Measurements from ENCODE around the gene CNDP1. TPM values are rescaled to one million over a fixed set of nuclear protein-coding genes. Genes with fewer than 3 reads are reported as not detected.

Gene CNDP1
- total RNA-seq, 1 experiment from 2014 or later: not detected

DNA sequence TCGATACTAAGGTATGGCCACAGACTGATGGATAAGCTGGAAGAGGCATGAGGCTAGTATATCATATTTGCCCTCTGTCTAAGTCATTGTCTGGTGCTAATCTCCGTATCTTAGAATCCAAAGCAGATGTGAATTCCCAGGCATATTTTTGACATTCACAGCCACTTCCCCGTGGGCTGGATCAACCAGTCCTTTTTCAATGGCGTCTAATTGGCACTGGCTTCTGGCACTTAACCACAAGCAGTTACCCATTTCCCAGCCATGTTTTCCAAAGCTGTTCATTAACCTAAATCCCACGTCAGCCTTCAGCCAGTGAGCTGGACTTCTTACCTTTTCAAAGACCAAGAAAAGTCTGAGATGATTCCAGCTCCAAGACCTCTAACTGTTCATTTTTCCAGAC, 42.7 kb downstream of the CNDP1 start:
- no peaks in the 10 kb centered on the region for H3K27me3 ChIP-seq (ENCODE audit: low read length)
- DNase-seq: no peak
- peaks cover 4% of the 10 kb centered on the region for H3K4me1 ChIP-seq (ENCODE audit: low read length)
- no peak overlapping the region for H3K4me2 ChIP-seq (ENCODE audit: low read depth, low read length, poor library complexity, severe bottlenecking)
- no peak overlapping the region for H3K4me3 ChIP-seq (ENCODE audit: low read length)
- H3K79me2 ChIP-seq (ENCODE audit: low read length): no peaks in the 10 kb centered on the region
- H4K20me1 ChIP-seq (ENCODE audit: insufficient read depth, low read depth, low read length): no peaks in the 10 kb centered on the region
- H3K36me3 ChIP-seq (ENCODE audit: insufficient read depth, low read length): no peaks in the 10 kb centered on the region
- H3K9me3 ChIP-seq (ENCODE audit: low read length): no peaks in the 10 kb centered on the region
- H3K9me2 ChIP-seq (replicated peaks; ENCODE audit: insufficient read depth, low read length): no peaks in the 10 kb centered on the region
- H3K27ac ChIP-seq (ENCODE audit: low read length): no peak overlapping the region
- no peak overlapping the region for H2AFZ ChIP-seq (ENCODE audit: low read length)
- H3K9ac ChIP-seq (ENCODE audit: low read length): no peak overlapping the region

DNA sequence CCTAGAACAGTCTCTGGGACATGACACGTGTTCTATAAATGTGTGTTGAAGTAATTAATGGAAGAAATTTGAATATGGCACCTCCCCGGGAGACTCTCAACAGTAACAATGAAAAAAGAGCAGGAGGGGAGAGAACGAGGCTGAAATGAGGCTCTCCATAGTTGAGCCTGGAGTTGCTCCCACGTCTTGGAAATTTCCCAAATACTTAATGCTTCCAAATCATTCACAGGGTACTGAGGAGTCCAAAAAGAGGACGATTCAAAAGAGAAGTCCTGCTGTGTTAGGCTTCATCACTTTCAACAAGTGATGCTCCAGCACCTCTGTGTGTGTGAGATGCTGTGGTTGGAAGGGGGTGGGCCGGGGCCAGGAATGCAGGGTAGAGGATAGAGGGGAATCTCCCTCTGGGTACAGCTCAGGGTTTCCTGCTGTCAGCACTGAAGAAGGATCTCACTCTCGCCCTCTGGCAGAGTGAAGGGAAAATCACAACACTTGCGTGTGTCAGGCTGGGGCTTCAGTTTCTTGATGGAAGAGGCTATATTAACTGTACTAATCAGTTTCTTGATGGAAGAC, 45.3 kb downstream of the CNDP1 start:
- no peaks in the 10 kb centered on the region for H3K9me3 ChIP-seq (ENCODE audit: low read length)
- no peak overlapping the region for H3K4me3 ChIP-seq (ENCODE audit: low read length)
- H3K9ac ChIP-seq (ENCODE audit: low read length): no peak overlapping the region
- no peaks in the 10 kb centered on the region for H3K4me1 ChIP-seq (ENCODE audit: low read length)
- H3K4me2 ChIP-seq (ENCODE audit: low read depth, low read length, poor library complexity, severe bottlenecking): no peak overlapping the region
- no peaks in the 10 kb centered on the region for H3K27me3 ChIP-seq (ENCODE audit: low read length)
- H3K9me2 ChIP-seq (replicated peaks; ENCODE audit: insufficient read depth, low read length): no peaks in the 10 kb centered on the region
- DNase-seq: no peak
- H3K27ac ChIP-seq (ENCODE audit: low read length): no peak overlapping the region
- no peaks in the 10 kb centered on the region for H4K20me1 ChIP-seq (ENCODE audit: insufficient read depth, low read depth, low read length)
- no peaks in the 10 kb centered on the region for H3K79me2 ChIP-seq (ENCODE audit: low read length)
- H3K36me3 ChIP-seq (ENCODE audit: insufficient read depth, low read length): no peaks in the 10 kb centered on the region
- H2AFZ ChIP-seq (ENCODE audit: low read length): no peak overlapping the region

DNA sequence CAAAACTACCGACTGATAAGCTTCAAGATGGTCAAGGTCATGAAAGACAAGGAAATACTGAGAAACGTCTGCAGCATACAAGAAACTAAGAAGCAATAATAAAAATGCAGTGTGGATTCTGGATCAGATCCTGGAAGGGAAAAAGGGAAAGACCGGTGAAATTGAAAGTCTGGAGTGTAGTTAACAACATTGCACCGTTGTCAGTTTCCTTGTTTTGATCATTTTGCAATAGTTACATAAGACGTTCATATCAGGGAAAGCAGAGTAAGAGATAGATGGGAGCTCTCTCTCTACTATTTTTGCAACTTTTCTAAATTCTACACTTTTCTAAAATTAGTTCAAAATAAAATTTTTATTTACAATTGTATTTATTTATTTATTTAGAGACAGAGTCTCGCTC, 48.3 kb downstream of the CNDP1 start:
- no peaks in the 10 kb centered on the region for H4K20me1 ChIP-seq (ENCODE audit: insufficient read depth, low read depth, low read length)
- H3K27me3 ChIP-seq (ENCODE audit: low read length): no peaks in the 10 kb centered on the region
- no peaks in the 10 kb centered on the region for H3K9me2 ChIP-seq (replicated peaks; ENCODE audit: insufficient read depth, low read length)
- H3K4me2 ChIP-seq (ENCODE audit: low read depth, low read length, poor library complexity, severe bottlenecking): no peak overlapping the region
- no peaks in the 10 kb centered on the region for H3K36me3 ChIP-seq (ENCODE audit: insufficient read depth, low read length)
- no peak overlapping the region for H2AFZ ChIP-seq (ENCODE audit: low read length)
- no peak overlapping the region for H3K4me3 ChIP-seq (ENCODE audit: low read length)
- no peaks in the 10 kb centered on the region for H3K79me2 ChIP-seq (ENCODE audit: low read length)
- H3K9ac ChIP-seq (ENCODE audit: low read length): no peak overlapping the region
- no peaks in the 10 kb centered on the region for H3K9me3 ChIP-seq (ENCODE audit: low read length)
- H3K27ac ChIP-seq (ENCODE audit: low read length): no peak overlapping the region
- no peak for DNase-seq
- no peaks in the 10 kb centered on the region for H3K4me1 ChIP-seq (ENCODE audit: low read length)

DNA sequence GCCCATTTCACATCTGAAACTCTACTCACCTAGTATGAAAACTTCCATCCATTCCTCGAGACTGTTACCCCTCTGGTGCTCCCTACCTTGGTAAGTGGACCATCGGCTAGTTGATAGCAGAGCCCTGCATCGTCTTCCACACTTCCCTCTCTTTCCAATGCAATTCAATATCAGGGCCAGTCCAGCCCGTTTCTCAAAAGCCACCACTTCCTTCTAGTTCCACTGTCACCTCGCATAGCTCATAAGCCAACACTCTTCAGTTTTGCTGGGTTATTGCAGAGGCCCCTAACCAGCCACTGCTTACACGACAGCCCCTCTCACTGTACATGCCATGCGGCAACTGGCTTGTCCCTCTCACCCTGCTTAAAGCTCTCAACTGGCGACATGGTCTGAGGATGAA, 53.1 kb downstream of the CNDP1 start:
- Histone ChIP-seq H2AFZ (ENCODE audit: low read length) (no peak overlapping the region), H3K27ac (ENCODE audit: low read length) (no peak overlapping the region), H3K27me3 (ENCODE audit: low read length) (no peaks in the 10 kb centered on the region), H4K20me1 (ENCODE audit: insufficient read depth, low read depth, low read length) (0 out of 2 replicates have a peak, but pooled peaks cover 5% of the 10 kb centered on the region), H3K9me3 (ENCODE audit: low read length) (no peaks in the 10 kb centered on the region), H3K9ac (ENCODE audit: low read length) (no peak overlapping the region), H3K36me3 (ENCODE audit: insufficient read depth, low read length) (no peaks in the 10 kb centered on the region), H3K4me2 (ENCODE audit: low read depth, low read length, poor library complexity, severe bottlenecking) (no peak overlapping the region), H3K9me2 (replicated peaks; ENCODE audit: insufficient read depth, low read length) (no peaks in the 10 kb centered on the region), H3K4me1 (ENCODE audit: low read length) (no peaks in the 10 kb centered on the region), H3K4me3 (ENCODE audit: low read length) (no peak overlapping the region), H3K79me2 (ENCODE audit: low read length) (no peaks in the 10 kb centered on the region)
- DNase-seq: no peak

DNA sequence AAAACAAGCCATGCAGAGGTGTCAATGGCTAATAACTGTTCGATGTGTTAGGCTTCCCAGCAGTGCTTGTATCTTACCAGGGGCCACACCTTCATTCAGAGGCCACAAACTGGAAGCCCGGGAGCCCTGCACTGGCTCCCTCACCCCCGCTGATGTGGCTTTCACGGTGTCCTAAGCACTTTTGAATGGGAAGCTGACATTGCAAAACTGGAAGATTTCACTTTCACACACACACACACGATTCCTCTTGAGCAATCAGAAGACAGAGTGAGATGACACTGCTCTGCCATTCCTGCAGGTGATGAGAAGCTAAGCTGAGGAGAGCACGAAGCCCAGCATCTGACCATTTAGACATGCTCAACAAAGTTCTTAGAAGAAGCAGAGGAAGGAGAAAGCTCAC, 54.7 kb downstream of the CNDP1 start:
- no peaks in the 10 kb centered on the region for H3K9me3 ChIP-seq (ENCODE audit: low read length)
- no peak overlapping the region for H3K27ac ChIP-seq (ENCODE audit: low read length)
- H3K4me1 ChIP-seq (ENCODE audit: low read length): no peaks in the 10 kb centered on the region
- 0 out of 2 replicates have a peak, but pooled peaks cover 10% of the 10 kb centered on the region for H4K20me1 ChIP-seq (ENCODE audit: insufficient read depth, low read depth, low read length)
- H3K4me3 ChIP-seq (ENCODE audit: low read length): no peak overlapping the region
- no peaks in the 10 kb centered on the region for H3K27me3 ChIP-seq (ENCODE audit: low read length)
- H3K36me3 ChIP-seq (ENCODE audit: insufficient read depth, low read length): peaks cover 3% of the 10 kb centered on the region; the same call in 1 of the 2 replicates
- H3K4me2 ChIP-seq (ENCODE audit: low read depth, low read length, poor library complexity, severe bottlenecking): no peak overlapping the region
- no peaks in the 10 kb centered on the region for H3K79me2 ChIP-seq (ENCODE audit: low read length)
- no peaks in the 10 kb centered on the region for H3K9me2 ChIP-seq (replicated peaks; ENCODE audit: insufficient read depth, low read length)
- H2AFZ ChIP-seq (ENCODE audit: low read length): no peak overlapping the region
- no peak for DNase-seq
- H3K9ac ChIP-seq (ENCODE audit: low read length): no peak overlapping the region

DNA sequence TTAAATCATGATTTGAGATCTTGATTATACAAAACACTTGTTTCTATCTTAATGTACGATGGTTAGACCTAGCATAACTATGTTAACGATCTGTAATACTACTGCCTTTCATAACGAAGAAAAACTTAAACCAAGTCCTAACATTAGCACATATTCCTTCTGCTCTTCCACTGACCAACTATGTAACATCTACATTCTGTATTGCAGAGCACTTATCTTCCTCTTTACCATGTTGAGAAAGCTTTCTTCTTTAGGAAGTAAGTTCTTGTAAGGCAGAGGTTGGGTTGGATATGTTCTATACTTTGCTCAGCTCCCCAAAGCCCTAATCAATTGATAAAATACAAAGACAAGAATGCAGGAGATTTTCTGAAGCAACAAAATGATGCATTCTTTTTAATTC, 55.5 kb downstream of the CNDP1 start:
- H3K4me1 ChIP-seq (ENCODE audit: low read length): no peaks in the 10 kb centered on the region
- H3K27ac ChIP-seq (ENCODE audit: low read length): no peak overlapping the region
- H2AFZ ChIP-seq (ENCODE audit: low read length): no peak overlapping the region
- peaks cover 3% of the 10 kb centered on the region; the same call in 1 of the 2 replicates for H3K36me3 ChIP-seq (ENCODE audit: insufficient read depth, low read length)
- 0 out of 2 replicates have a peak, but pooled peaks cover 10% of the 10 kb centered on the region for H4K20me1 ChIP-seq (ENCODE audit: insufficient read depth, low read depth, low read length)
- H3K9me3 ChIP-seq (ENCODE audit: low read length): no peaks in the 10 kb centered on the region
- no peak for DNase-seq
- no peak overlapping the region for H3K4me2 ChIP-seq (ENCODE audit: low read depth, low read length, poor library complexity, severe bottlenecking)
- H3K9me2 ChIP-seq (replicated peaks; ENCODE audit: insufficient read depth, low read length): no peaks in the 10 kb centered on the region
- H3K9ac ChIP-seq (ENCODE audit: low read length): no peak overlapping the region
- no peak overlapping the region for H3K4me3 ChIP-seq (ENCODE audit: low read length)
- no peaks in the 10 kb centered on the region for H3K79me2 ChIP-seq (ENCODE audit: low read length)
- no peaks in the 10 kb centered on the region for H3K27me3 ChIP-seq (ENCODE audit: low read length)

DNA sequence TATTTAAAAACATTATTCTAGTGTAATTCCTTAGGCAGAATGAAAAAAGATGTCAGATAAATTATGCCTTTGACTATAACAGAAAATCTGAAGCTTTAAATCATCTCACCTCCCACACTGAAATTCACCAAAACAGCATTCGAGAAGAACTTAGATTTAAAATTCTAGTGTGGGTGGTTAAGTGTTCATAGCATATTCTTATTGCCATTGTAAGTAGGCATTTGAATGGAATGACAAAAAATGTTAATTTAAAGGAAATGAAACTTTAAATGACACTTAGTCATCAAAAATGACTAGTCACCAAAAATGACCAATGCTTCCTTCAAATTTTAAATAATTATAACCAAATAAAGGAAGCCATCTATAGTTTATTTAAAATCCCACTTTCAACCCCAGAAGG, 56.4 kb downstream of the CNDP1 start:
- Histone ChIP-seq H3K4me2 (ENCODE audit: low read depth, low read length, poor library complexity, severe bottlenecking) (no peak overlapping the region), H3K4me1 (ENCODE audit: low read length) (peaks cover 2% of the 10 kb centered on the region), H3K27ac (ENCODE audit: low read length) (no peak overlapping the region), H3K4me3 (ENCODE audit: low read length) (no peak overlapping the region), H3K9ac (ENCODE audit: low read length) (no peak overlapping the region), H3K9me2 (replicated peaks; ENCODE audit: insufficient read depth, low read length) (no peaks in the 10 kb centered on the region), H3K27me3 (ENCODE audit: low read length) (no peaks in the 10 kb centered on the region), H4K20me1 (ENCODE audit: insufficient read depth, low read depth, low read length) (0 out of 2 replicates have a peak, but pooled peaks cover 10% of the 10 kb centered on the region), H3K79me2 (ENCODE audit: low read length) (peaks cover 2% of the 10 kb centered on the region), H2AFZ (ENCODE audit: low read length) (no peak overlapping the region), H3K9me3 (ENCODE audit: low read length) (no peaks in the 10 kb centered on the region), H3K36me3 (ENCODE audit: insufficient read depth, low read length) (peaks cover 3% of the 10 kb centered on the region; the same call in 1 of the 2 replicates)
- DNase-seq: no peak

DNA sequence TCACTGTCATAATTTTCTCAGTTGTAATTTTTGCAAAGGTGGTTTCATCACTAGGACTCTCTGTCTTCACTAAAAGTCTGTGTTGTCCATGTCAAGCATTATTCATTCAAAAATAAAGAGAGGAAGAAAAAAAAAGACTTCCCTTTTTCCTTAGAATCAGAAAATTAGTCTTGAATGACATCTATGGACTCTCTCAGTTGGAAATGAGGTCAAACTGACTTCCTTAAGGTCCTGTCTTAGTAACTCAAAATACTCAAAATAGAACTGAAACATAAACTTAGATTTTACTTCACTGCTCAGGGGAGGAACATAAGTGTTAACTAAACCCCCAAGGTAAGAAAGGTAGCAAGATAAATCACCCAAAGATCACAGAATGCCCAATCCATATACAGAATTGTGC, 61.1 kb downstream of the CNDP1 start:
- Histone ChIP-seq H2AFZ (ENCODE audit: low read length) (no peak overlapping the region), H3K4me3 (ENCODE audit: low read length) (peak overlapping the region; percentile 91), H3K4me2 (ENCODE audit: low read depth, low read length, poor library complexity, severe bottlenecking) (peak overlapping the region; percentile 85), H3K79me2 (ENCODE audit: low read length) (peaks cover 37% of the 10 kb centered on the region), H3K36me3 (ENCODE audit: insufficient read depth, low read length) (peaks cover 3% of the 10 kb centered on the region; the same call in 1 of the 2 replicates), H3K27ac (ENCODE audit: low read length) (no peak overlapping the region), H3K27me3 (ENCODE audit: low read length) (no peaks in the 10 kb centered on the region), H3K9me2 (replicated peaks; ENCODE audit: insufficient read depth, low read length) (no peaks in the 10 kb centered on the region), H4K20me1 (ENCODE audit: insufficient read depth, low read depth, low read length) (peaks cover 24% of the 10 kb centered on the region), H3K9me3 (ENCODE audit: low read length) (no peaks in the 10 kb centered on the region), H3K9ac (ENCODE audit: low read length) (0 out of 2 replicates have a peak overlapping the region, but pooled peaks have one; percentile 85), H3K4me1 (ENCODE audit: low read length) (peaks cover 24% of the 10 kb centered on the region)
- DNase-seq: no peak

Data from Karpas-422 (cell line).